ENCODE measurements around the gene CIAO2B. TPM values are rescaled to one million over a fixed set of nuclear protein-coding genes. Genes with fewer than 3 reads are reported as not detected.
"Not testable (repeated sequence)": the region's sequence is repeated elsewhere in the genome, so short reads cannot be mapped to it uniquely, and the experiment has no call there.

The CIAO2B gene
- total RNA-seq, 1 donor, result 21.2 TPM

GRCh38 chr16:66948134-66948836 is 14.1 kb upstream of the CIAO2B start:
- H3K9me3 ChIP-seq (ENCODE audit: low read depth, low read length), result no peaks in the 10 kb centered on the region
- H3K27me3 ChIP-seq (ENCODE audit: insufficient read depth, low read length), result peaks cover 40% of the 10 kb centered on the region
- H3K4me1 ChIP-seq (ENCODE audit: insufficient read depth, low read length), result peaks cover 16% of the 10 kb centered on the region
- H3K4me3 ChIP-seq (ENCODE audit: low read length), result peak overlapping the region; percentile 37

GRCh38 chr16:66947302-66948065 is 13.3 kb upstream of the CIAO2B start:
- peaks cover 16% of the 10 kb centered on the region for H3K4me1 ChIP-seq (ENCODE audit: insufficient read depth, low read length)
- peaks cover 38% of the 10 kb centered on the region for H3K27me3 ChIP-seq (ENCODE audit: insufficient read depth, low read length)
- H3K9me3 ChIP-seq (ENCODE audit: low read depth, low read length), result no peaks in the 10 kb centered on the region
- peak overlapping the region; percentile 37 for H3K4me3 ChIP-seq (ENCODE audit: low read length)

GRCh38 chr16:66946974-66947301 is 12.7 kb upstream of the CIAO2B start:
- H3K4me3 ChIP-seq (ENCODE audit: low read length), result no peak overlapping the region
- H3K9me3 ChIP-seq (ENCODE audit: low read depth, low read length), result no peaks in the 10 kb centered on the region

GRCh38 chr16:66946541-66946940 is 12.3 kb upstream of the CIAO2B start:
- H3K4me3 ChIP-seq (ENCODE audit: low read length), result no peak overlapping the region
- H3K4me1 ChIP-seq (ENCODE audit: insufficient read depth, low read length), result peaks cover 16% of the 10 kb centered on the region
- peaks cover 34% of the 10 kb centered on the region for H3K27me3 ChIP-seq (ENCODE audit: insufficient read depth, low read length)
- no peaks in the 10 kb centered on the region for H3K9me3 ChIP-seq (ENCODE audit: low read depth, low read length)

More at GRCh38 chr16:66946974-66947301, 12.7 kb upstream of the CIAO2B start:
- Histone ChIP-seq H3K4me1 (ENCODE audit: insufficient read depth, low read length) (peaks cover 16% of the 10 kb centered on the region), H3K27me3 (ENCODE audit: insufficient read depth, low read length) (peaks cover 38% of the 10 kb centered on the region)

GRCh38 chr16:66945939-66946338 is 11.7 kb upstream of the CIAO2B start:
- peaks cover 16% of the 10 kb centered on the region for H3K4me1 ChIP-seq (ENCODE audit: insufficient read depth, low read length)
- H3K27me3 ChIP-seq (ENCODE audit: insufficient read depth, low read length), result peaks cover 28% of the 10 kb centered on the region
- no peak overlapping the region for H3K4me3 ChIP-seq (ENCODE audit: low read length)
- no peaks in the 10 kb centered on the region for H3K9me3 ChIP-seq (ENCODE audit: low read depth, low read length)

- H3K27me3 ChIP-seq (ENCODE audit: insufficient read depth, low read length), result peaks cover 18% of the 10 kb centered on the region
- H3K4me1 ChIP-seq (ENCODE audit: insufficient read depth, low read length), result peaks cover 16% of the 10 kb centered on the region
- not testable (repeated sequence) for H3K9me3 ChIP-seq (ENCODE audit: low read depth, low read length)
Observed at GRCh38 chr16:66944971-66945370, 10.8 kb upstream of the CIAO2B start.

GRCh38 chr16:66944054-66944441 is 9.8 kb upstream of the CIAO2B start:
- H3K27me3 ChIP-seq (ENCODE audit: insufficient read depth, low read length), result peaks cover 9% of the 10 kb centered on the region
- H3K4me1 ChIP-seq (ENCODE audit: insufficient read depth, low read length), result peaks cover 16% of the 10 kb centered on the region
- no peak overlapping the region for H3K4me3 ChIP-seq (ENCODE audit: low read length)
- H3K9me3 ChIP-seq (ENCODE audit: low read depth, low read length), result no peaks in the 10 kb centered on the region

More at GRCh38 chr16:66944971-66945370, 10.8 kb upstream of the CIAO2B start:
- not testable (repeated sequence) for H3K4me3 ChIP-seq (ENCODE audit: low read length)

GRCh38 chr16:66943426-66944053 is 9.3 kb upstream of the CIAO2B start:
- Histone ChIP-seq H3K9me3 (ENCODE audit: low read depth, low read length) (no peaks in the 10 kb centered on the region), H3K4me3 (ENCODE audit: low read length) (no peak overlapping the region), H3K27me3 (ENCODE audit: insufficient read depth, low read length) (peaks cover 4% of the 10 kb centered on the region), H3K4me1 (ENCODE audit: insufficient read depth, low read length) (peaks cover 11% of the 10 kb centered on the region)

GRCh38 chr16:66942981-66943380 is 8.8 kb upstream of the CIAO2B start:
- Histone ChIP-seq H3K9me3 (ENCODE audit: low read depth, low read length) (no peaks in the 10 kb centered on the region), H3K4me1 (ENCODE audit: insufficient read depth, low read length) (peaks cover 5% of the 10 kb centered on the region), H3K27me3 (ENCODE audit: insufficient read depth, low read length) (no peaks in the 10 kb centered on the region), H3K4me3 (ENCODE audit: low read length) (no peak overlapping the region)

- no peak overlapping the region for H3K4me3 ChIP-seq (ENCODE audit: low read length)
- peaks cover 15% of the 10 kb centered on the region for H3K4me1 ChIP-seq (ENCODE audit: insufficient read depth, low read length)
- no peaks in the 10 kb centered on the region for H3K27me3 ChIP-seq (ENCODE audit: insufficient read depth, low read length)
- H3K9me3 ChIP-seq (ENCODE audit: low read depth, low read length), result no peaks in the 10 kb centered on the region
Observed at GRCh38 chr16:66940236-66940635, 6.0 kb upstream of the CIAO2B start.

- no peaks in the 10 kb centered on the region for H3K9me3 ChIP-seq (ENCODE audit: low read depth, low read length)
- no peaks in the 10 kb centered on the region for H3K27me3 ChIP-seq (ENCODE audit: insufficient read depth, low read length)
- H3K4me3 ChIP-seq (ENCODE audit: low read length), result no peak overlapping the region
- H3K4me1 ChIP-seq (ENCODE audit: insufficient read depth, low read length), result peaks cover 18% of the 10 kb centered on the region
Observed at GRCh38 chr16:66939366-66939765, 5.2 kb upstream of the CIAO2B start.

- Histone ChIP-seq H3K27me3 (ENCODE audit: insufficient read depth, low read length) (no peaks in the 10 kb centered on the region), H3K4me1 (ENCODE audit: insufficient read depth, low read length) (peaks cover 28% of the 10 kb centered on the region), H3K4me3 (ENCODE audit: low read length) (no peak overlapping the region), H3K9me3 (ENCODE audit: low read depth, low read length) (no peaks in the 10 kb centered on the region)
Observed at GRCh38 chr16:66937725-66938337, 3.6 kb upstream of the CIAO2B start.

- H3K9me3 ChIP-seq (ENCODE audit: low read depth, low read length), result no peaks in the 10 kb centered on the region
- no peaks in the 10 kb centered on the region for H3K27me3 ChIP-seq (ENCODE audit: insufficient read depth, low read length)
- no peak overlapping the region for H3K4me3 ChIP-seq (ENCODE audit: low read length)
- peaks cover 33% of the 10 kb centered on the region for H3K4me1 ChIP-seq (ENCODE audit: insufficient read depth, low read length)
Observed at GRCh38 chr16:66936889-66937554, 2.8 kb upstream of the CIAO2B start.

- no peaks in the 10 kb centered on the region for H3K27me3 ChIP-seq (ENCODE audit: insufficient read depth, low read length)
- no peak overlapping the region for H3K4me3 ChIP-seq (ENCODE audit: low read length)
- H3K9me3 ChIP-seq (ENCODE audit: low read depth, low read length), result no peaks in the 10 kb centered on the region
- peaks cover 33% of the 10 kb centered on the region for H3K4me1 ChIP-seq (ENCODE audit: insufficient read depth, low read length)
Observed at GRCh38 chr16:66936462-66936861, 2.3 kb upstream of the CIAO2B start.
